GM18508 (cell line): ENCODE measurements around the gene CSNK2A1.
"Not testable (repeated sequence)": the region's sequence is repeated elsewhere in the genome, so short reads cannot be mapped to it uniquely, and the experiment has no call there.

ENCODE experiments used
- ATAC-seq: cut with Tn5 transposase; IDR thresholded peaks from one replicate; pipeline ENCODE4 v1.9.1; 2021; ENCODE audit warnings: moderate number of reproducible peaks; ENCODE audit not compliant: insufficient read depth, unreplicated experiment

The CSNK2A1 gene

DNA sequence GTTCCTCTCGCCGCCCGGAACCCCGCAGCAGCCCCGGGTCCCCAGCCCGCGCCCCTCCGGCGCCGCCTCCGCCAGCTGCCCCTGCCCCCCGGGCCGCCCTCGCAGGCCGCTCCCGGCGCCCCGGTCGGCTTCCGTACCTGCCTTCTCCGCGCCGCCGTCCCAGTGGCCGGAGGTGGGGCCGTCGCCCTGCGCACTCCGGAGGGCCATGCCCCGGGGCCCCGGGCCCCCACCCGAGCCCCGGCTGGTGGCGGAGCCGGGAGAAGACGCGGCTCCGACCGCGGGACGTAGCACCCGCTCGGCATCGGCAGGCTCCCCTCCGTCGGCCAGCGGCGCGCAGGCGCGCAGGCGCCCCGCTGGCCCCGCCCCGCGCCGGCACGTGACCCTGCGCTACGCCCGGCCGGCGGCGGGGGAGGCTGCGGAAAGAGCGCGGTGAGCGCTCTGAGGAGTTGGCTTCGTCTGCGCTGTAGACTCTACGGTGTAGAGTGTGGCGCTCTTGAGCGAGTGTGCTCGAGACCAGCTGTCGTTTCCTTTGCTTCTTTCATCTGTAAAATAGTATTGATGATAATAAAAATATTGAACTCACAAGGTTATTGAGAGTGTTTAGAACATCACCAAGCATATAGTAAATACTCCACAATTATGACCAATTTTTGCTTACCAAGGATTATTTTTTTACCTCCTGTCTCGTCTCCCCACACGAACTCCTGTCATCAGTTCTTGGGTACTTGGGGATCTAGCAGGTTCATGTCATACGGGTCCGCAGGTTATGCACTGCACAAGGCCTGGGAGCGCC lies 81.2 kb downstream of the CSNK2A1 start, which contains the start of gene TBC1D20:
Gene TBC1D20, minus strand, starts transcription at position 335 of the 793 bp plus-strand sequence. Its CDS starts 128 bp downstream, at position 207.
- no peak for ATAC-seq

DNA sequence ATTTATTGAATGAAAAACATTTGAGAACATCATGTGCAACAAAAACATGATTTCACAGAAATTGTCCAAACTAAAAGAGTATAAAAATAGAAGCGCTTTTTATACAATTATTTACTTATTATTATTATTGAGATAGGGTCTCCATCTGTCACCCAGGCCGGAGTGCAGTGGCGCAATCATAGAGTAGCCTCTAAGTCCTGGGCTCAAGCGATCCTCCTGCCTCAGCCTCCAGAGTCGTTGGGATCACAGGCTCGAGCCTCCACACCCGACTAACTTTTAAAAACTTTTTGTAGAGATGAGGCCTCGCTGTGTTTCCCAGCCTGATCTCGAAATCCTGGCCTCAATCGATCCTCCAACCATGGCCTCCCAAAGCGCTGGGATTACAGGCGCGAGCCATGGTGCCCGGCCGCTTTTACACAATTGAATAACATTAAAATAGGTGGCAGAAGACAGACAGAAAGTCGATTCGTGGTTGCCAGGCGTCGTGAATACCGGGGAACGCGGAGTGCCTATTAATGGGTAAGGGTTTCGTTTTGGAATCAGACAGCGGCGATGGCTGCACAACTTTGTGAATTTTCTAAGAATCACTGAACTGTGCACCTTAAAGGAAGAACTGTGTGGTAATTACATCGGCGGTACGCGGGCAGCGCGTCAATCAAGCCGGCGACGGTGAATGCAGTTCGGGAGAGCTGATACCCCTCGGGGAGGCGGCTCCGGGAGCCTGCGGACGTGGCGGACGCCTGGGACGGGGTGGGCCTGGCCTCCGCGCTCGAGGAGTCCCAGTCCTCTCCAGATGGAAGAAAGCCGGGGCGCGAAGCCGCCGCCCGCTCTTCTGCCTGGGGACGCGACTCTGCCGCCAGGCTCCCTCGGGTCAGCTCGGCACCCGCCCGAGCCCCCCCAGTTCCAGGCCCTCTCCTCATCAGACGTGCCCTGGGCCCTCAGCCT lies 82.1 kb downstream of the CSNK2A1 start:
- no peak for ATAC-seq

DNA sequence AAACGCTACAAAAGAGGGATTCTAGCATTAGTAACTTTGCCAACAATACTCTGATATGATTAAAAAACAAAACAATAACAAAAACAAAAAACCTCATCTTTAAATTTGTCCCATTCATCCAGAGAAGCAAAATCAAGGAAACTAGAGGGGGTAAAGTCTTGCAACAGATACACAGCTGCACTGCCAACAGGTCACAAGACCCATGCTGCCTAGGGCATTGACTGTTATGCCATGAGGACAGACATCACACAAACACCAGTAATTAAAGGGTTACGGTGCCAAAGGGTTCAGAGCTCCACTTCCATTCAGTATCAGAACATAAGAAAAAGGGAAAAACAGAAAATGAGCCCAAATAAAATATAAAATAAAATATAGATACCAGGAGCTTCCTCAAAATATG lies 82.9 kb downstream of the CSNK2A1 start:
- ATAC-seq = no peak

DNA sequence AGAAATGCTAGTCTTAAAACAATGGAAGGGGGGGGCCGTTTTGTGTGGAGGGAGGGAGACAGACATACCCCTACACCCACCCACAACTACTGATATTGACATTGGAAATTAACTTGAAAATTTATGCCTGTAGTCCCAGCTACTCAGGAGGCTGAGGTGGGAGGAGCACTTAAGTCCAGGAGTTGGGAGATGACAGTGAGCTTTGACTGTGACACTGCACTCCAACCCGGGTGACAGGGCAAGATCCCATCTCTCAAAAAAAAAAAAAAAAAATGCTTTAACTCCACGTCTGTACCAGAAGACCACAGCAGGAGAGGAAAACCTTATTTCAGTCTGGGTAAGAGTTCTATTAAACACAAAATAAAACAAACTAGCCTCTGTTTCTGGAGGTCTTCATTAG lies 83.4 kb downstream of the CSNK2A1 start:
- no peak for ATAC-seq

DNA sequence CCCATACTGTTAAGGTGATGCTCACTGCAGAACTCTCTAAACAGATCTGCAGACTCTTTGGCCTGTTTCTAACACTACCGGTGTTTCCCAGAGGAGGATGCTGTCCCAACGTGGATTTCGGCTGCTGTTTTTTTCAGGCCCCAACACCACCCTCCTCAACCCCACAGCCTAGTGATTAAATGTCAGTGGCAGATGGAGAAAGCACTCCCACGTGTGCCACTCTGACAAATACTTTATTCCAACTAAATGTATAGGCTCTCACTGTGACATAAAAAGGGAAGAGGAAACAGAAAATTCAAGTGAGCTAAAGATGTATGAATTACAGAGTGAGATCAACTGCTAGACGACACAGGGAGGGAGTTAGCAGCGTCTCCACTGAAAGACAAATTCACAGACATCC lies 84.8 kb downstream of the CSNK2A1 start:
- ATAC-seq = no peak

DNA sequence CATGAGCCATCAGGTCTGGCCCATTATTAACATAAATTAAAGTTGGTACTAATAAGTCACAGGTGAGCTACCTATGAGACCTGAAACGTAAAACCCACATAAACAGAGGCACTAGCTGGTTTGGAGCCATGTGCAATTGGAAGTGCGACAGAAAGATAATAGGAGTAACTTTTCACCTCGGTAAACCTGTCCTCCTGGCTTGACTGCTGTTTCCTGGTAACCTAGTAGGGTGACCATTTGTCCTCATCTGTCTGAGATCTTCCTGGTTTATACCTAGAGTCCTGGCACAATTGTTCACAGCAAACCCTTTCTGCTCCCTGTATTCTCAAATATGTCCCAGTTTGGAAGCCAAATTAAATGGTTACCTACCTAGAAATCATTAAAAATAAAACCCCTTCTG lies 88.6 kb downstream of the CSNK2A1 start:
- no peak for ATAC-seq

DNA sequence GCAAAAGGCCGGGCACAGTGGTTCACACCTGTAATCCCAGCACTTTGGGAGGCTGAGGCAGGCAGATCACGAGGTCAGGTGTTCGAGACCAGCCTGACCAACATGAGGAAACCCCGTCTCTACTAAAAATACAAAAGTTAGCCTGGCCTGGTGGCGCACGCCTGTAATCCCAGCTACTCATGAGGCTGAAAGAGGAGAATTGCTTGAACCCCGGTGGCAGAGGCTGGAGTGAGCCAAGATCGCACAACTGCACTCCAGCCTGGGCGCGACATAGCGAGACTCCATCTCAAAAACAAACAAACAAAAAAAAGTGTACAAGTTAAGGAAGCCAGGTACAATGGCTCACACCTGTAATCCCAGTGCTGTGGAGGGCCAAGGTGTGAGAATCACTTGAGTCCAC lies 91.6 kb downstream of the CSNK2A1 start:
- not testable (repeated sequence) for ATAC-seq

DNA sequence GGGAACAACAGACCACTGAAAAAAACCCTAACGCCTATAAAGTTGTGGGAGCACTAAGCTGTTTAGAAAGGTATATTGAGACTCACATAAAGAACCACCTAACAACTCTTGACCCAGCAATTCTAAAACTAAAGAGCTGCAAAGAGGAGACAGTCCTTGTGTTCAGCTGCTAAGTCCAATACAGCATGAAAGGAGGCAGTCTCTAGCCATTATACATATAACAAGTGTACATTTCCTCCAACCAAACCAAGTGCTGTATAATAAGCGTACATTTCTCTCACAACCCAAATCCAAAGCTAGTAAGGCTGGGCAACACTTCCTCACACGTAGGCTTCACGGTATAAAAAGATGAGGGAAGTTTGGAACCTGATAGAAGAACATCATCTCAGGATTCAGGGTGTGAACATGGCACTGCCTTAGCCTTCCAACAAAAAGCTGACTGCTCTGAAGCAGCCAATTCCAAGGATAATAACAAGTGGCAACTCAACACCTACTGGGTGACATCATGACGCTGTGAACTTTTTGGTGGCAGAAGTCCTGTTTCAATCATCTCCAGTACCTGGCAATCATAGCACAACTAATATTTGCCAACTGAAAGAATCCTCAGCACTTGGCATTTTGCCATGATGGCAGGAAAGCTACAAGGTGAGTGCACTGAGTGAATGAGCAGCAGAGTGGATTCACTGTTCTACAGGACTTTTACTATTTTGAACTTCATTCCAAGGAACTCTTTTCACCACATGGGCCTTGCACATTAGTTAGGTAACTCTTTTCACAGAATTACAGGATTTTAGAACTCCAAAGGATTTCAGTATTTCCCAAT lies 97.9 kb downstream of the CSNK2A1 start:
- ATAC-seq = no peak

DNA sequence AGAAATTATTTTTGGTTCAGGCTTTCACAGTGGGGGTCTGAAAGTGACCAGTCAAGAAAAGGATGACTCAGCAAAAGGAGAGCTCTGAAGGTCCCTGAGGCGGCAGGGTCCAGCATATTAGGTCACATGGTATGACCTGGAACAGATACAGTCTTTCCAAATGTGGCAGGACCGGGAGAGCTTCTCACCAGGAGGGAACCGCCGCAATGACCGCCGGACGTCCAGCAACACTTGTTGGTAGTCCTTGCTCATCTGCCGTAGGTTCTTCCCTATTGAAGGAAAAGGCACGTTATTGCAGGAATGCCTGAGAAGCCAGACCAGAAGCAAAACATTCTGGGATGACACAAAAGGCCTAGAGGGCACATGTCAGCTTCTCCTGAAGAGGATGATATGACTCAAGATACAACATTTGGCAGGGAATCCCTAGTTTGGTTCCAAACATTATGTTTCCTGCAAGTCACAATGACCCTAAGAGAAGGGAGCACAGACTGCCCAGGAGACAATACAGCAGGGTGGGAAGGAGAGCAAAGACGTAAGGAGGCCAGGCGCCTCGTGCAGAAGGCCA lies 98.6 kb downstream of the CSNK2A1 start:
- no peak for ATAC-seq

DNA sequence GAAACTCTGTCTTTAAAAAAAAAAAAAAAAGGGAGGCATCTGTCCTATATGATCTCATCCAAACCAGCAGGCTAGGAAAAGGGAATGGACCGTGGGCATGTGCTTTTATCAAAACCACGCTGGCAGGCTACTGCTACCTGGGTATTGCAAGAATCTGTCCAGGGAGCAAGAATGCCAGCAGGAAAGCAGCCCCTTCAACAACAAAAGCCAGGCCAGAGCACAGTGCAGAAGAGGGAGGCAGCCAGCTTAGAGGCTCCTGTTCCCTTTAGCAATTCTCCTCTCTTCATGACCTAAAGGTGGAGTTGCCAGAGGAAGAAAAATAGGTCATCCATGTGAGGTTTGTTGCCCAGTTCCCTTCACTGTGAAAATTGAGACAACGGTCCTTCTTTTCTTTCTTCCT lies 99.5 kb downstream of the CSNK2A1 start:
- no peak for ATAC-seq

DNA sequence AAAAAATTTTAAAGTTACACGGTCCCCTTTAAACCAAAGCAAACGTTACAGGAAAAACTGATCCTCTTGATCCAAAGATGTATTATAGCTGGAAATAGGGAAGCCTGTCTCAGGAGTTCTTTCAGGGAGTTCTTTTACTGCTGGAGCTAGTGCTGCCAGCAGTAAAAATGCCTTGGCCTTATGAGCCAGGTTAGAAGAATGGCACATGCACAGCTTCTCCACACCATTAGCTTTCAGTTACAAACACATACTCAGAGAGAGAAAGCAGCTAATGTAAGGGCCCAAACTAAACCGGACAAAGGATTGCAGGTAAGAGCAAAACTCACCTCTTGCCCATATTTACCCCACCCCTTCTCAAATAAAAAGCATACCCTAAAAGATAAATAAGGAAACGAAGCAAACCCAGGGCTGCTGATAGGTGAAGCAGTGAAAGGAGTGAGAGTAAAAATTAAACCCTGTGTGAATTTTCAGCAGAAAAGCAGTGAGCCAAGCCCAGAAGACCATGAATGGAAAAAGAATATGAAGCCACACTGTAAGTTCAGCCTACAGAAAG lies 100.3 kb downstream of the CSNK2A1 start:
- ATAC-seq = no peak

DNA sequence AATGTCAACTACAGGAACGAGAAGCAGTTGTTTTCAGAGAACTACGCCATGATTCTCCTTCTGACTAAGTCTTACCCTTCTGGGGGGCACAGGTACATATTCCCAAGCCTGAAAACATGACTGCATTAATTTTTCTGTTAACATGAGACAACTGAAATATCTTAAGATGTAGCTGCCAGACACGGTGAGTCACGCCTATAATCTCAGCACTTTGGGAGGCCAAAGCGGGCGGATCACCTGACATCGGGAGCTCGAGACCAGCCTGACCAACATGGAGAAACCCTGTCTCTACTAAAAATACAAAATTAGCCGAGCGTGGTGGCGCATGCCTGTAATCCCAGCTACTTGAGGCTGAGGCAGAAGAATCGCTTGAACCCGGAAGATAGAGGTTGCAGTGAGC lies 103.0 kb downstream of the CSNK2A1 start:
- ATAC-seq = no peak

DNA sequence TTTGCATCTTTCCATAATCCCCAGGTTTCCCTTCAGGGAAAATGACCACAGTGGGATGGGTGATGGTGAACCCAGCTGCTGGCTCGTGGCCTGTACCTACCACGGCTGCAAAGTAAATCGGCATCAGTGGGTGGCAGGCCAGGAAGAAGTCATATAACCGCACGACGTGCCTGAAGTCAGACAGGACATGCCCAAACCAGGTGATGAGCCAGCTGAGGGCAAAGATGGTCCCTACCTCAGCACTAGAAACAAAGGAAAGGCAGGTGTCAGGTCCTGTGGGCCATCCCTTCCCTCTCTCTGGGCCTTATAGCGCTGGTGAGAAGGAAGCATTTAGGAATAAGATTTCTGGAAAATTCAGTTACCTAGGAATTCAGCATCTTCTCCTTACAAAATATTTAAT lies 103.4 kb downstream of the CSNK2A1 start:
- ATAC-seq = no peak

DNA sequence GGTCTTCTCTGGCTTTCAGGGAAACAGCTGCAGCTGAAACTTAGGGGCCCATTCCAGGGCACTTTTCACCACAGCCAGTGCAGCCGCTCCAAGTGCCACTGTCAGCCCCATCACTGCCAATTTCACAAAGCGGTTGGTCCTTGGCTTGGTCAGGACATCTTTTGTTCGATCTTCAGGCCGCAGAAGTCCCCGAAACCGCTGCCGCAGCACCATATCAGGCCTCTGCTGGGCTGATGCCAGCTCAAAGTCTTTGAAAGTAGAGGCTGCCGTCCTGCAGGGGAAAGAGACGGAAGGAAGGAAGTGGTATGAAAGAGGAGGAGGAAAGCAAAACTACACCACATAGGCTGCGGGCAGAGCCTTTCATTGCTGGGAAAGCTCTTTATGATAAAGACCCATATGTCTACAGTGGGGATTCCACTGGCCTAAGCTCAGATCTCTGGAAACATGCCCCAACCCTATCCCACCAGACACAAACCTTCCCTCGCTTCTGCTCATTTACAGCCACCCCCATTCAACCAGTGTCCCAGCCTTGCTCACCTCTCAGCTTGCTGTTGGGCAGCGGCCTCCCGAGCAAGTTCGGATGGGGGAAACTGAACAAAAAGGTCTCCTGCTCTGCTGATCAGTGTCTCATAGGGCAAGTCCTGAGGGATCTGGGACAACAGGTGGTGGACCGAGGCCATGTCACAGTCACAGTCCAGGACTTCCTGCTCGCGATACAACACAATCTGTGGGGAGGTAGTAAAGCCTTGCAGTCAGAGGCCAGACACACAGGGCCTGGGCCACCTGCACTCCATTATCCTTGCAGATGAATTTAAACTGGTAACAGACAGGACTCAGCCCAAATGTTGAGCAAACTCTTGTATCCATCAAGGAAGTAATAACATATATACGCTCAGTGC lies 104.8 kb downstream of the CSNK2A1 start:
- no peak for ATAC-seq

DNA sequence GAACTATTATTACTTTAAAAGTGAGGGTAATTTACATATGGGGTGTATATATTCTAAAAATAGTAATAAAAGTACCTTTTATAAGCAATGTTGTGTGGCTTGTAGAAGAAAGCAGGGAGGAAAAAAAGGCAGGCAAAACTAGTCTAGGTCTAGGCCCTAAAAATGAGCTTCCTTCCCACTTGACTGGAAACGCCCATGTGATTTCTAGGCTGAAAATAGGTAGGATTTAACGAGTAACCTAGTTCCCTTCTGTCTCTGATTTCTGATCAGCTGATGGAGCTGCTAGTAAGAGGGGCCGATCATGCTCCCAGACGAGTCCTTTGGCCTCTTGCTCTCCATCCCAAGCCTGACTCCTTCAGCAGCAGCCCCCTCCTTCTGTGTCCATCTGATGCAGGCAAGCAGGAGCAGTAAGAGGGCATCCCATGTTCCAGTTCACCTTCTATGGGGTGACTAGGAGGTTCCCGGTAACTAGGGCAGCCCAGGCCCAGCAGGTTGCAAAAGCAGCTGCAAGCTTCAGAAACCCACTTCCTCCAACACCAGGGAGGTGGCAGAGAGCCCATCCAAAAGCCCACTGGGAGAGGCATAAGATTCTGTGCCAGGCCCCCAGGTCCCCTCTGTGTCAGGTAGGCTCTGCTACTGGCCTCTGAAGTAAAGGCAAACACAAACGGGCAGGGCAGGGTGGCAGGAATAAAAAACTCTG lies 105.7 kb downstream of the CSNK2A1 start:
- no peak for ATAC-seq

DNA sequence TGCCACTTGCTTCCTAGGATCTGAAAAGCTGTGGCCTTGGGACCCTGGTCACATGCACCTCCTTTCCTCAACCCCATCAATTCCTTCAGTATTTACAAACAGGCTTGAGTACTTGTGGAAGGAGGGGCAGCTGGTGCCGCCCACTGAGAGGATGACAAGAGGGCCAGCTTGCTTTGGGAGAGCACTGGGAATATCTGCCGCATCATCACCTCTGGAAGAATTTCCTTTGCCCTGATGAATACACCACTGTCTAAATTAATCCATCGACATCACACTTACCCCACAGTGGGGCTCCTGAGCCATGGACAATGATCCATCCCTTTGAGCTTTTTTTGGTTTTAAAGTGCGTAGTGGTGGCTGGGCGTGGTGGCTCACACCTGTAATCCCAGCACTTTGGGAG lies 107.1 kb downstream of the CSNK2A1 start:
- ATAC-seq = no peak

DNA sequence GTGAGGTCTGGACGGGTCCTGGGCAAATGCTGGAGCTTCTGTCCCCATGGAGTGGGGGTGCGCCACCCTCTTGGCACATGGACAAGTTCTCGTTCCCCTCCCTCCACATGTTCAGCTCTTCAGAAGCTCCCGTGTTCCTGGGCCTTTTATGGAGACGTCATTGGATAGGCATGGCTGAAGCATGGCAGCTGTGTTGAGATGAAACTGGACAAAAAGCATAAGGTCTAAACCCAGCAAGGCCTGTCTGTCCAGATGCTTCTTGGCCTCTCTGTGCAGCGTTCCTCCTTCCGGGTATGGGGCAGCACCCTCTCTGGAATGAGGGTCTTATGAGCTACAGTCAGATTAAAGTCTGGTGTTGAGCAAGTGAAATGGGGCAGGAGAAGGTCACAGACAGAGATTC lies 108.0 kb downstream of the CSNK2A1 start:
- no peak for ATAC-seq

DNA sequence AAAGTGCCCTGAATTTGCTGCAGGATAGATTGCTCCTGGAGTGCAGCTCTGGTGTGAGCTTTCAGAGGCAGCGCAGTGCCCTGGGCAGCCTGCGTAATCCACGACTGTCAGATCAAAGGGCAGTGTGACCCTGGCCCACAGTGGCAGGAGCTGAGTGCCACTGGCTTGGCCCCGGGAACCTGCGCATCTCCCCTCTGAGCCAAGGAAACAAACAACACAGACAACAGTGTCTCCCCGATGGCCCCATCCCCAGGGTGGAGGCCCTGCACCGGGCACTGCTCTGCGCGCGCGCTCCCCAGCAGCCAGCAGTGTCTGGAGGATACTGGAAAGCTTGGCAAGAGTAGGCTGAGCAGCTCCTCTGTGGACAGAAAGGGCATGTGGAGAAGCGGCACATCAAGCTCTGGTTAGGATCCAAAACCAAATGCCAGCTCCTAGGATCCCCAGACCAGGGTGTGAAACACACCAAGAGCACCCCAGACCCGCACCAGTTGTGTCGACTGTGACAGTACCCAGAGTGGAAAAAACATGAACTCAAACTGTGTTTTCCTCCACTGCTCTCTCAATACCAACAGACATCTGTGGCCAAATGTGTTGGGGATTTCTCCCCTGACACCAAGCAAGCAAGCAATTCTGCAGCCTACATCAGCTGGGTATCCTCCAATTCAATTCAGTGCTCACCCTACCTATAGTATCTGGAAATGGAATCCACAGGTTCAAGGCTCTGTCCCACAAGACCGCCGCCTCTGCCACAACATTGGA lies 108.8 kb downstream of the CSNK2A1 start:
- no peak for ATAC-seq
